ENCODE data around the gene NUP93.

- TF ChIP-seq CTCF (IDR thresholded peaks at IDR 0.05) (no peak), ZBTB33 (IDR thresholded peaks at IDR 0.05; ENCODE audit: borderline replicate concordance, low read depth) (no peak), MAX (IDR thresholded peaks at IDR 0.05; ENCODE audit: low read depth) (no peak), TAF1 (IDR thresholded peaks at IDR 0.05; ENCODE audit: borderline replicate concordance, low read depth, low read length) (no peak), FOSL2 (IDR thresholded peaks at IDR 0.05; ENCODE audit: borderline replicate concordance, low read depth) (no peak), FOXM1 (IDR thresholded peaks at IDR 0.05; ENCODE audit: low read depth) (no peak), TCF12 (IDR thresholded peaks at IDR 0.05) (no peak), EP300 (IDR thresholded peaks at IDR 0.05; ENCODE audit: borderline replicate concordance in 1 of 2, low read depth in 1 of 2, low read length in 1 of 2) (no peak), RCOR1 (IDR thresholded peaks at IDR 0.05; ENCODE audit: low read length) (no peak), EZH2phosphoT487 (IDR thresholded peaks at IDR 0.05; ENCODE audit: borderline replicate concordance, low read depth) (no peak), MXI1 (IDR thresholded peaks at IDR 0.05; ENCODE audit: low read depth, low read length) (no peak), GABPA (IDR thresholded peaks at IDR 0.05; ENCODE audit: low read depth) (no peak), SIN3A (IDR thresholded peaks at IDR 0.05; ENCODE audit: borderline replicate concordance, low read depth, low read length) (no peak), POLR2AphosphoS5 (IDR thresholded peaks at IDR 0.05; ENCODE audit: low read depth, low read length) (no peak)
These were observed 114.1 kb downstream of the NUP93 start for GRCh38 chr16:56844056-56844455.
